ENCODE data around the gene KCP.

The KCP gene

GRCh38 chr7:128840326-128841170 is 70.0 kb downstream of the KCP start:
- no peak for DNase-seq (ENCODE audit: low spot score)

- DNase-seq (ENCODE audit: low spot score) = no peak
Observed at GRCh38 chr7:128839751-128840177, 70.7 kb downstream of the KCP start.

GRCh38 chr7:128838981-128839731 is 71.4 kb downstream of the KCP start:
- no peak for DNase-seq (ENCODE audit: low spot score)

DNA sequence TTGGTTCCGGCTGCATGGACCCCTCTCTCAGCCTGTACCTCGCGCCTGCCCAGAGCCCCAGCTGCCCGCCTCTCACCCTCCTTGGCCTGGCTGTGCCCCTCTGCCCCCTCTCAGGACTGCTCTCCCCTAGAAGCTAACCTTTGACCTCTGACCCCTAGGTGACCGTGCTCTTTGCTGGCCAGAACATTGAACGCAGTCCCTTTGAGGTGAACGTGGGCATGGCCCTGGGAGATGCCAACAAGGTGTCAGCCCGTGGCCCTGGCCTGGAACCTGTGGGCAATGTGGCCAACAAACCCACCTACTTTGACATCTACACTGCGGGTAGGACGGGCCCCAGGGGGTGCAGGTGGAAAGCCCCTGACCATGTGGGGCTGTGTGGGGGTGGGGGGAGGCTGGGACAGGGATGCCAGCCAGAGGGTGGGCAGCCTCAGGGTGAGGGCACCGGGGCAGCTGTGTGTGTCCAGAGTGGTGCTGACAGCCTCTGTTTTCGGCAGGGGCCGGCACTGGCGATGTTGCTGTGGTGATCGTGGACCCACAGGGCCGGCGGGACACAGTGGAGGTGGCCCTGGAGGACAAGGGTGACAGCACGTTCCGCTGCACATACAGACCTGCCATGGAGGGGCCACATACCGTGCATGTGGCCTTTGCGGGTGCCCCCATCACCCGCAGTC is 72.3 kb downstream of the KCP start:
- DNase-seq (ENCODE audit: low spot score) = no peak

- no peak for DNase-seq (ENCODE audit: low spot score)
Observed at GRCh38 chr7:128837521-128837921, 73.0 kb downstream of the KCP start.

DNA sequence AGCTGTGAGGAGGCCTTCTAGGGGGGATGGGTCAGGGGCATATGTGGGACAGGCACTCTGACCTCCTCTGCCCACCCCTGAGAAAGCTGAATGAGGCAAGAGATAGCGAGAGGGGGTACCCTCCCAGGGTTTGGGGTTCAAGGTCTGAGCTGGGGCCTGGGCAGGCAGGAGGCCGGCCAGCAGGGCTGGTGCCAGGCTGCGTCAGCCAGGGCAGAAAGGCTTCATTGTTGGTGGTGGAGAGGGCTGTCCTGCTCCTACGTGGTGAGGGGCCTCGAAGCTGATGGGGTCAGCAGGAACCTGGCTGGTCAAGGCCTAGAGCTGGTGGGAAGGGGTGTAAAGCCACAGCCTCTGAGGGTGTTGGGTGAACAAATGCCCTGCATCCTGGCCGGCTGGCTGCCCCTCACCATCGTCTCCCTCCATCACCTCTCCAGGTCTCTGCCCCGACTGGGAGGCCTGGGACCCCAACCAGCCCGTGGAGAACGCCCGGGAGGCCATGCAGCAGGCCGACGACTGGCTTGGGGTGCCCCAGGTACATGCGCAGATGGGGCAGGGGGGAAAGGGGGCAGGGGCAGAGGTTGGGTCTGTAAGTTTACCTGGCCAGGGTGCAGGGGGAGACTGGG is 73.7 kb downstream of the KCP start:
- no peak for DNase-seq (ENCODE audit: low spot score)

DNA sequence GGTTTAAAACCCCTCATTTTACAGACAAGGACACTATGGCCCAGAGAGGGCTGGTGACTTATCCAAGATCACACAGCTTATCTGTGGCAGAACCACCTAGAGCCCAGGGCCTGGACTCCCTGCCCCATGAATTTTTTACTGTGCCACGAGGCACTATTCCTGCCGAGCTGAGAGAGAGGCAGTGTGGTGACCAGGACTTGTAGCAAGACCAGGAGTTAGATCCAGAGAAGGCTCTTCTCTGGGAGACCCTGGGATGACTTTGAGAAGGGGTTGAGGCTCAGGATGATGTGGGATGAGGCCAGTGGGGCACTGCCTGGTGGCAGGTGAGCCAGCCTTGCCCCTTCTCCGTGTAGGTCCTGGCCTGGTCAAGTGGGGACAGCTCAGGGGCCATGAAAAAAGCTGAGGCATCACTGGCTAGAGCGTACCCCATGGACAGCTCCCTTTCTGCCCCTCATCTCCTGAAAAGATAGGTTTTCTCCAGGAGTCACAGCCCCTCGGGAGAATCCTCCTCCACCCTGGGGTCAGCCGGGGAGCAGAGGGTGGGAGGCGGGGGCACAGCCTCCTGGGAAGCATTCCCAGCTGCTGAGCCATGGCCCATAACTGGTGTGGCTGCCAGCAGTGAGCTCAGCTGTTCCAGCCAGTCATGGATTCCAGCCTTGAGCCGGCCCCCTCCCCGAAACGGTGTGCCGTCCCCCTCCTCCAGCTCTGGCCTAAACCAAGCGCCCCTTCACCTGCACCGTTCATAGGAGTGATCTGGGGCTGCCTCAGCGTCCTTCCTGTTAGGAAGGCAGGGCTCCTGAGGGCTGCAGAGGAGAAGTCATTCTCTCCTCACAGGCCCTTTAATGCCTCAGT is 74.5 kb downstream of the KCP start:
- no peak for DNase-seq (ENCODE audit: low spot score)

DNA sequence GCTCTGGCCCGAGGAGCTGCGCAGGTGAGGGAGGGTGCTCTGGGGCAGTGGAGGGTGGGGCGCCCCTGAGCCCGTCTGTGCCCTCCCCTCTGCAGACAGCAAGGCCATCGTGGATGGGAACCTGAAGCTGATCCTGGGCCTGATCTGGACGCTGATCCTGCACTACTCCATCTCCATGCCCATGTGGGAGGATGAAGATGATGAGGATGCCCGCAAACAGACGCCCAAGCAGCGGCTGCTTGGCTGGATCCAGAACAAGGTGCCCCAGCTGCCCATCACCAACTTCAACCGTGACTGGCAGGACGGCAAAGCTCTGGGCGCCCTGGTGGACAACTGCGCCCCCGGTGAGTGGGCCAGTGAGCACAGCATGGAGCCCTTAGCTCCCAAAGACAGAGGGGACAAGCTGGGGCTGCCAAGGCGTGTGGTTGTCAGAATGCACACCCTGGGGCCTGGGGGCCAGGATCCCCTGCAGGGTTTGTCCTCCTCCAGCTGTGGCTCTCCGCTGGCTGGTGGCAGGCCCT is 75.2 kb downstream of the KCP start:
- DNase-seq (ENCODE audit: low spot score) = no peak

GRCh38 chr7:128833946-128834325 is 76.6 kb downstream of the KCP start:
- no peak for DNase-seq (ENCODE audit: low spot score)

DNA sequence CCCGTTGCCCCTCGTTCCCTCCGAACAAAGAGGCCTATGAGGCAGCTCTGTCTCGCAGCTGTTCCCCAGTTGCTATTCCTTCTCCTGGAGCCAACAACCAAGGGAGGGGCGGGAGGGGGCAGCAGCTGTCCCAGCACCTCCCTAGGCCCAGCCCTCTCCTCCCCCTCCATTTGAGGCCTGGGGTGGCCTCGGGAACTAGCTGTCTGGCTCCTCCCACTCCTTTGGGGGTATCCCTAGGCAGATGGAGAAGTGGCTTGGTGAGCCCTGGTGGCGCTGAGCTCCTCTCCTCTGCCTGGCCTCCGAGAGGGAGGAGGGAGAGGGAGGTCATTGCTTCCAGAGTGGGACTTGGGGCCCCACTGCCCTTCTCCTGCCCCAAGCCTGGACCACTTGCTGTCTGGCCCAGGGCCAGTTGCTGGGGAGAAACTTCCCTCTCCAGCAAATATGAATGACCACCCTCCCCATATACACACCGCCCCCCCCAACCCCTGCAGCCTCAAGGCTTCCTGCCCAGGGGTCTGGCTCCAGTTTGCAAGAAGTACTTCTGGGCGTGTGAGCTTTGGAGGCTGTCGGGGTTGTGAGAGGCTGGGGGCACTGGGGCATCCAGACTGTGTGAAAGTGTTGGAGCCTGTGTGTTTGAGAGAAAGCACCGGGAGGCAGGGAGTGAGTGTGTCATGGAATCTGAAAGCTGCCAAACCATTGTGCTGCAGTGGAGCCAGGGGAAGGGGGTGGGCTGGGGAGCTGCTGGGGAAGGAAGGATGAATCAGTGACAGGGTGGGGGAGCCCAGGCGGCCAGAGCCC is 77.2 kb downstream of the KCP start:
- DNase-seq (ENCODE audit: low spot score) = no peak

DNA sequence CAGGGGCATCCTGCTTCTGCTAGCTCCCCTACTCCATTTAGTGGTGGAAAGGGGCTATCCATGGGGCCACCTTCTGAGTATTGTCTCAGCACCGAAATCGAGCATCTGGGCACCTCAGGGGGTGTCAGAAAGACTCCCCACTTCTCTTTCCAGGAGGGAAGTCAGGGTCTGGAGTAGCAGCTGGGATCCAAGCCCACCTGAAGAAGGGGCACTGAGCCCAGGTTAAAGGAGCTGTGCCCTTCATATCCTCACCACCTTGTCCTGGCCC is 77.7 kb downstream of the KCP start:
- DNase-seq (ENCODE audit: low spot score) = no peak

GRCh38 chr7:128831994-128832879 is 78.3 kb downstream of the KCP start:
- no peak for DNase-seq (ENCODE audit: low spot score)

DNA sequence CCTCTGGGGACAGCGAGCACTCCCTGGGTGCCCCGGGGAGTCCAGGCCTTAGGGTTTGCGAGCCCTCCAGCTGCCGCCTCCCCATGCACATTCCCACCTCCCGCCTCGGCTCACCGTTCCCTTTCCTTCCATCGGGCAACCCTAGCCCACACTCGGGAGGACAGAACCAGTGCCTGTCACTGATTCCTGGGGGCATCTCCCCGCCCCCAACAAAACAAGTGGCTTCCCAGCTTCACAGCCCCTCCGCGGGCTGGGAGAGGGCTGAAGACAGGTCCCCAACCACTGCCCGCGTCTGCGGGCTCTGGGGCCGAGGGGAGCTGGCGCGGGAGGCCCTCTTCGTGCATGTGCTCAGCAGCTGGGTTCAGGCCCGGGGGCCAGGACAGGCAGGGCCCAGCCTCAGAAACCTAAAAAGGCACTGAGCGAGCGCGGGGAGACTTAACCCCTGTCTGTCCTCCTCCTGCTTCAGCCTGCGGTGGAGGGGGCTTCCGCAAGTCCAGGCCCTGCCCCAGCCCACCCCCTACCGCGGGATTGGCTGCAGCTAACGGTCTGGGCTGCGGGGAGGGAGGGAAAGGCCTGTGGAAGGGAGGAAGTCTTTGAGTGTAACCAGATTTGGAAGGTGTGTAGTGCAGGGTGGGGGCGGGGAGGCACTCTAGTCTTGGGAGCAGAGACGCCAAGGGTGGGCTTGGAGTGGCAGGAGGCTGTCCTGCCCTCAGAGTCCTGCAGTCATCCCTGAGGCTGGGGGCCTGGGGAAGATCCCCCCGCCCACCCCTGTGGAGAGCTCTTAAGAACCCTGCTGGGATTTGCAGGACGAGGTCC is 79.1 kb downstream of the KCP start:
- DNase-seq (ENCODE audit: low spot score) = no peak

DNA sequence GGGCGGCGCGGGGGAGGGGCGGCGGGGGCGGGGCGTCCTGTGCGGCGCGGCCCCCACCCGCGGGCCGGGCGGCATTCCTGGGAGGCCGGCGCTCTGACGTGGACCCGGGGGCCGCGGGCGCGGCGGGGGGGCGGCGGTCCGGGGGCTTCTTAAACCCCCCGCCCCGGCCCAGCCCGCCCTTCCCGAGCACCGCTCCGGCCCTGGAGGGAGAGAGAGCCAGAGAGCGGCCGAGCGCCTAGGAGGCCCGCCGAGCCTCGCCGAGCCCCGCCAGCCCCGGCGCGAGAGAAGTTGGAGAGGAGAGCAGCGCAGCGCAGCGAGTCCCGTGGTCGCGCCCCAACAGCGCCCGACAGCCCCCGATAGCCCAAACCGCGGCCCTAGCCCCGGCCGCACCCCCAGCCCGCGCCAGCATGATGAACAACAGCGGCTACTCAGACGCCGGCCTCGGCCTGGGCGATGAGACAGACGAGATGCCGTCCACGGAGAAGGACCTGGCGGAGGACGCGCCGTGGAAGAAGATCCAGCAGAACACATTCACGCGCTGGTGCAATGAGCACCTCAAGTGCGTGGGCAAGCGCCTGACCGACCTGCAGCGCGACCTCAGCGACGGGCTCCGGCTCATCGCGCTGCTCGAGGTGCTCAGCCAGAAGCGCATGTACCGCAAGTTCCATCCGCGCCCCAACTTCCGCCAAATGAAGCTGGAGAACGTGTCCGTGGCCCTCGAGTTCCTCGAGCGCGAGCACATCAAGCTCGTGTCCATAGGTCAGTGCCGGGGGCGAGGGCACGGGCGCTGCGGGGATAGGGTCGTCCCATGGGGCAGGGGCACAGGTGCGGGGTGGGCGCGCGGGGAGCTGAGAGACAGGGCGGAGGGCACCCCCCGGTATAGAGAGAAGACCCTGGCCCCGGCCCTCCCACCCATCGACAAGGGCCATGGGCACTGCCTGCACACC is 80.0 kb downstream of the KCP start, which contains the start of gene FLNC:
TSS of gene FLNC (plus strand) at position 176 of the 947 bp plus-strand sequence. CDS start at position 408, 232 bp downstream.
- DNase-seq (ENCODE audit: low spot score) = no peak

DNA sequence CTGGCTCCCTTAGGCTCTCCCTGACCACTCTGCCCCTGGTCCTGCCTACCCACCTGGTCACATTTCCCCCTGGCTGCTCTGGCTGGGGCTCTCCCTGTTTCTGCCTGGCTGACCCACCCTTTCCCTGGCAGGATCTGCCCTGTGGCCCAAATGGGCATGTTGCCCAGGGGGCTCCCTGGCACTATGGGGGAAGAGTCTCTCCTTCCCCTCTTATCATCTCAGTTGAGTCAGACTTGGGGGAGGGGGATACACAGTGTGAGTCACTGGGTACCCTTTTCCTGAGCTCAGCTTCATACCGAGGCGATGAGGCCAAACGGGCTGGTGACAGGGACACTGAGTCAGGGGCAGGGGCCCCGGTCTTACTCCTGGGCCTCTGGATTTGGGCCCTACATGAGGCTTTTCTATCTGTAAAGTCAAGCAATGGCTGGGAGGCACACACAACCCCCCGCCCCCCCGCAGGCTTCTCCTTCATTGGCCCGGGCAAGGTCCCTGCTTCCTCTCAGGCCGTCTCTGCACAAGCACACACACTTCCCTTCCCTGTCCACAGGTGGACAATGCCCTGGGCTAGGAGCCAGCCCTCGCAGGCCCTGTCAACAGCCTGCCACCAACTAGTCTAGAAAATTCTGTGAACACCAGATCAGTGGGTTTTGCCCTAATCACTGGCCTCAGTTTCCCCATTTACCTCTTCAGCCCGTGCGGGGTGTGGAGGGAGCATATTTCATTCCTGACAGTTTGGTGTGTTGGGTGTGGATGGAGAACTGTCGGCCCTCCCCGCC is 80.9 kb downstream of the KCP start:
- no peak for DNase-seq (ENCODE audit: low spot score)

- DNase-seq (ENCODE audit: low spot score) = no peak
Observed at GRCh38 chr7:128827971-128828711, 82.4 kb downstream of the KCP start.

All from activated CD4-positive, alpha-beta T cell treated with anti-CD3 and anti-CD28 coated beads, Interleukin-2, Interleukin-4, amounts not matched to agents 100 ng/mL and 50 ng/mL, durations not matched to agents 16 hours and 8 hours (primary cell).